Cardiac muscle cell (in vitro differentiated cells and primary cell): Measurements from ENCODE around the gene RHOJ. TPM values are rescaled to one million over a fixed set of nuclear protein-coding genes. Genes with fewer than 3 reads are reported as not detected.

ENCODE experiments used
- DNase-seq, 2 donors: peaks; one replicate each; pipeline versions ENCODE4 v3.0.0 to v3.0.0-alpha.2; 2010 to 2017; ENCODE audit warnings: low read depth in 1 of 2, low spot score in 1 of 2
- H3K27ac ChIP-seq: fragments of 200-600 bp; sonication (generic); 2 replicates; pipeline ENCODE4 v1.5.1; 2016
- H3K27me3 ChIP-seq: fragments of 200-600 bp; sonication (generic); 2 replicates; pipeline ENCODE4 v1.6.0; 2016; ENCODE audit warnings: control low read depth
- H3K36me3 ChIP-seq: fragments of 200-600 bp; sonication (generic); 2 replicates; pipeline ENCODE4 v1.5.1; 2016; ENCODE audit warnings: control low read depth
- H3K4me1 ChIP-seq: fragments of 200-600 bp; sonication (generic); 2 replicates; pipeline ENCODE4 v1.8.1; 2017; ENCODE audit warnings: low read depth, mild to moderate bottlenecking, mixed run types
- H3K4me3 ChIP-seq: fragments of 200-600 bp; sonication (generic); 2 replicates; pipeline ENCODE4 v1.5.1; 2016; ENCODE audit warnings: mild to moderate bottlenecking
- H3K9me3 ChIP-seq: fragments of 200-600 bp; sonication (generic); 2 replicates; pipeline ENCODE4 v1.5.1; 2017; ENCODE audit warnings: low read depth, mild to moderate bottlenecking, control low read depth
- polyA plus RNA-seq: library from polyadenylated mRNA; unstranded; fragments of >200 nt; fragmentation: Nextera tagmentation; extraction: Ambion mirVana; gene quantifications from 2 replicates; pipeline ENCODE4 v1.2.1, GENCODE V29; 2016
- total RNA-seq: library from RNA; depleted of rRNA; stranded (reverse); fragments of >200 nt; gene quantifications from 2 replicates; pipeline ENCODE4 v1.2.3, GENCODE V29; 2016
- TF ChIP-seq, protein P1 (sequence below): IDR thresholded peaks from 2 replicates; pipeline ENCODE4 v1.5.1; 2012; ENCODE audit warnings: low read depth, mild to moderate bottlenecking, low read length

Gene RHOJ
- total and polyA plus RNA-seq, 2 experiments from 2014 or later, result 0.18 TPM; not detected in 1

DNA sequence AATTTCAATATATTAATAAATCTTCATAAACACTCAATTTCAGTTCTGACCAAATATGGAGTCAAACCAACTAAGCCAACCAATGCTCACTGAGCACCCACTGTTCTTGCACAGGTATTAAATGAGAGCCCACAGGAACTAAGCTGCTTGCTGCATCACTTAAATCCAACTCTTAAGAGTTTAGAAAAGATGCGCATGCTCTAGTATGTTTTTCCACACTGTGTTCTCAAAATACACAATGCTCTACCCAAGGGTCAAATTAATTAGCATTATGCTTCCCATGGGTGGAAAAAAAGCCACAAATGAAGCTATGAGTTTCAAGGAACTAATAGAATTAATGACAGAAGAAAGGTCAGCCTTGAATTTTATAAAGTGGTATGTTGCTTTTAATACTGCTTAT is 118.2 kb downstream of the RHOJ start:
- no peak for DNase-seq
- no peaks in the 10 kb centered on the region for H3K9me3 ChIP-seq
- H3K36me3 ChIP-seq, result no peaks in the 10 kb centered on the region
- no peaks in the 10 kb centered on the region for H3K4me1 ChIP-seq
- no peak overlapping the region for H3K4me3 ChIP-seq
- no peaks in the 10 kb centered on the region for H3K27me3 ChIP-seq
- TF ChIP-seq, protein P1, sequence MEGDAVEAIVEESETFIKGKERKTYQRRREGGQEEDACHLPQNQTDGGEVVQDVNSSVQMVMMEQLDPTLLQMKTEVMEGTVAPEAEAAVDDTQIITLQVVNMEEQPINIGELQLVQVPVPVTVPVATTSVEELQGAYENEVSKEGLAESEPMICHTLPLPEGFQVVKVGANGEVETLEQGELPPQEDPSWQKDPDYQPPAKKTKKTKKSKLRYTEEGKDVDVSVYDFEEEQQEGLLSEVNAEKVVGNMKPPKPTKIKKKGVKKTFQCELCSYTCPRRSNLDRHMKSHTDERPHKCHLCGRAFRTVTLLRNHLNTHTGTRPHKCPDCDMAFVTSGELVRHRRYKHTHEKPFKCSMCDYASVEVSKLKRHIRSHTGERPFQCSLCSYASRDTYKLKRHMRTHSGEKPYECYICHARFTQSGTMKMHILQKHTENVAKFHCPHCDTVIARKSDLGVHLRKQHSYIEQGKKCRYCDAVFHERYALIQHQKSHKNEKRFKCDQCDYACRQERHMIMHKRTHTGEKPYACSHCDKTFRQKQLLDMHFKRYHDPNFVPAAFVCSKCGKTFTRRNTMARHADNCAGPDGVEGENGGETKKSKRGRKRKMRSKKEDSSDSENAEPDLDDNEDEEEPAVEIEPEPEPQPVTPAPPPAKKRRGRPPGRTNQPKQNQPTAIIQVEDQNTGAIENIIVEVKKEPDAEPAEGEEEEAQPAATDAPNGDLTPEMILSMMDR, result no peak
- H3K27ac ChIP-seq, result no peak overlapping the region

DNA sequence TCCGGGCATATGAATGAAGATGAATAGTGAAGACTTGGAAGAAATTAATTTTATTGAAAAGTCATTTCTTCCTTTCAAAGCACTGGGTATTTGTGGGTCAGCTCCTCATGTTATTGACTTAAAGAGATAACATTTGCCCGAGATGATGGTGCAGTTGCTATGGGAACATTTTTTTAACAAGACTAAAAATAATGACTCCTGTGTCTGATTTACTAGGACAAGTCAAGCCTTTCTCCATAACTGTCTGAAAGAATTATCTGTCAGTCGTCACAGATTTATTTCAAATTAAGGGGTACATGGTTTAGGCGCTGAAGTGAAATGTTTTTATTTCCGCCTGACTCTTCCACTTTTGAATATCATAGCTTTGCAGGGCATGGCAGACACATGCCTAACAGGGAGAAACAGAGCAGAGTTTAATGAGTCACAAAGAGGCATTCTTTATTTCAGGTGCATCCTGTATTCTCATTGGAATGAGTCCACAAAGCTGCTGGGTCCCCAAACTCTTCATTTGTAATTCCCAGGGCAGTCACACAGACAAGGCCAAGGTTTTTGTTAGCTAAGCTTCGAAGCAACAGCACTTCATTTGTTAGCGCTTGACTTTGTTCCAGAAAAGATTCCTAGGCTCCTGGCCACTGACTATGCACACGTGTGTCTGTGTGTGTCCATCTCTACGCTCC is 118.8 kb downstream of the RHOJ start:
- no peak for DNase-seq
- H3K27ac ChIP-seq, result no peak overlapping the region
- no peaks in the 10 kb centered on the region for H3K36me3 ChIP-seq
- H3K4me1 ChIP-seq, result no peaks in the 10 kb centered on the region
- H3K9me3 ChIP-seq, result no peaks in the 10 kb centered on the region
- H3K27me3 ChIP-seq, result no peaks in the 10 kb centered on the region
- H3K4me3 ChIP-seq, result no peak overlapping the region
- TF ChIP-seq, protein P1, result no peak

DNA sequence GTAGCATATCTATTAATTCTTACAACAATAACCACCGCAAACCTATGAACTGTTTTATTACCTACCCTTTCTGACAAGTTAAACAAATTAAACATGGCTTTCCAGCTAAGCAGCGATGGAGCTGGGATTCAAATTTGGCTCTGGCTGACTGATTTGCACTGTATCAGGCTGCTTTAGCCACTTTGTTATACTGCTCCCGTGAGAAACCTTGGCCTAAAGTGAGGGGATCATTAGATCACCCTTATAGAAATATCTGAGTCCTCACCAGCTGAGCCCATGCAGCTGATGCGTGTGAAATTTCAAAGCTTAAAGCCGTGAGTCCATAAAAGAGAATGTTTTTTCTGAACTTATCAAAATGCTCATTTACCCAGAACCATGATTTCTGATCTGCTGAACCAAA is 122.6 kb downstream of the RHOJ start:
- H3K27me3 ChIP-seq, result no peaks in the 10 kb centered on the region
- no peaks in the 10 kb centered on the region for H3K36me3 ChIP-seq
- H3K9me3 ChIP-seq, result no peaks in the 10 kb centered on the region
- H3K4me1 ChIP-seq, result no peaks in the 10 kb centered on the region
- H3K4me3 ChIP-seq, result no peak overlapping the region
- TF ChIP-seq, protein P1, result no peak
- no peak for DNase-seq
- no peak overlapping the region for H3K27ac ChIP-seq

DNA sequence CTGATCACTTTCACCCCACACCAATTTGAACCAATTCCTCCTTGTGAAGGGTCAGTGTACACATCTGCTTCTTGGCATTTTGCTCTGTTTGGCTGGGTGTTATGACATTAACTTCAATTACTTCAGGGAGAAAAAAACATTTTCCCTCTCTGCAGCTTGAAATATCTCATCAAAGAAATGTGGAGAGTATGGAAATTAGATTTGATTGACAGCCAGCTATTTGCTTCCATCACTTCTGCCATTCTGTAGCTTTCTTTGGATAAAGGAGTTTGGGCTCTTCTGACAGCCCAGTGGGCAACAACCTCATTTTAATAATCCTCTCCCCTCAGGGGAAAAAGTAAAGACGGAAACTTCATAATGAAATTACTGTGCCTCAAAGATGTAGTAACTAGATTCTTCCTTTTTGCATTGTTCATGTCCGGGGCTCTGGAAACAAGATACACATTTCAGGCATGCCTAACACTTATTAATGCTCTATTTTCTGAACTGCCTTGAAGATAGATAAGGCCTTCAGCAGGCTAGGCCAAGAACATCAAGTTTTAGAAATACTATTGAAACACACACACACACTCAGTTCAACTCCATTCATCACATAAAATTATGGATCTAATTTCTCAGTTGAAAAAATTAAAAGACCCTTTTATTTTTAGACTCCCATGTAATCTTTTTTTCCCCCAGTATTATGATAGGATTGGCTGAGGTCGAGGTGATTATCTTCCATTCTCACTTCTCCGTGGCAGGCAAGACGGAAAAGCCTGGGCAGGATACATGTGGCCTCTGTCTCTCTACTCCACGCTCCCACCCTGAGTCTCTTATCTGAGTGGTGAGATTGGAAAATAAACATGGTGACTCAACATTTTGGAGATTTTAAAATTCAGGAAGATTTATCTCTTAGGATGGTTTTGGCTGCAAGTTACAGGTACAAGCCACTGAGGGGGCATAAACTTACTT is 124.8 kb downstream of the RHOJ start:
- Histone ChIP-seq H3K36me3 (no peaks in the 10 kb centered on the region), H3K27me3 (no peaks in the 10 kb centered on the region), H3K27ac (no peak overlapping the region), H3K9me3 (no peaks in the 10 kb centered on the region), H3K4me1 (no peaks in the 10 kb centered on the region), H3K4me3 (no peak overlapping the region)
- DNase-seq, result no peak
- TF ChIP-seq, protein P1, result no peak

DNA sequence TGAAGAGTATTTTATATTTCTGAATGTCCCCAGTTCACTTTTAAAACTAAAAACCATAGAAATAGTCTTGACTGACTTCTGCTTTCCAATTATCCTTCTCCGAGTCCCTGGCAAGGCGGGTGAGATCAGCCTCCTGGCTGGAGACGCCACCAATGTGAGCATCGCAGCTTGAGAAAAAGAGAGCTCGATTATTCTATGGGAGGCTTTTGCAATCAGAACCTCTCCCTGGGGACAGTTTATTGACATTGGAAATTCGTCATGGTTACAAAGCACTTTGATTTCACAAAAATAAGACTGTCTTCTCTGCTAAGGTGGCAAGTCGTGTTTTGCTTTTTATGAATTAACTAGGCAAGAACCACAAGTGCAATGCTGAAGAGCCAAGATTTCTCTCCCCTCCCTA is 138.1 kb downstream of the RHOJ start:
- no peaks in the 10 kb centered on the region for H3K36me3 ChIP-seq
- no peaks in the 10 kb centered on the region for H3K27me3 ChIP-seq
- no peak overlapping the region for H3K4me3 ChIP-seq
- no peaks in the 10 kb centered on the region for H3K4me1 ChIP-seq
- H3K9me3 ChIP-seq, result no peaks in the 10 kb centered on the region
- H3K27ac ChIP-seq, result no peak overlapping the region
- TF ChIP-seq, protein P1, result no peak
- peak in 1 of 2 donors; percentile 4 for DNase-seq

Other genes with a start within 250 kb of the RHOJ start
- 0.04 and 0.06 TPM in 2 replicates for gene KCNH5, start 159.0 kb upstream of the RHOJ start, total RNA-seq
- 0.46 TPM in 1 of 2 replicates, not detected in the other for gene KCNH5, start 159.0 kb upstream of the RHOJ start, polyA plus RNA-seq
- gene GPHB5, start 114.5 kb downstream of the RHOJ start, total RNA-seq, result not detected in 2 replicates
- gene GPHB5, start 114.5 kb downstream of the RHOJ start, polyA plus RNA-seq, result not detected in 2 replicates